Aorta (tissue), 5 donors: ENCODE results near the gene ADH1C. TPM values are rescaled to one million over a fixed set of nuclear protein-coding genes. Genes with fewer than 3 reads are reported as not detected.

Experiments
- ATAC-seq: fragments of 200-7000 bp; cut with Tn5 transposase; one replicate; pipeline ENCODE4 v1.9.1; 2022; ENCODE audit warnings: moderate library complexity; ENCODE audit not compliant: low FRiP score
- DNase-seq, 2 donors: peaks; one replicate each; pipeline ENCODE4 v3.0.0-alpha.2; 2020
- H3K27ac ChIP-seq, 2 donors: one replicate each; pipeline ENCODE4 v1.5.1; 2013; ENCODE audit warnings: low read length in 2 of 2, mild to moderate bottlenecking in 2 of 2, moderate library complexity in 2 of 2, control low read depth in 1 of 2, inconsistent platforms in 1 of 2, low read depth in 1 of 2
- H3K27me3 ChIP-seq, 2 donors: one replicate each; pipeline ENCODE4 v1.6.1; 2013; ENCODE audit warnings: control low read depth in 1 of 2, low read length in 1 of 2, mild to moderate bottlenecking in 1 of 2, moderate library complexity in 1 of 2; ENCODE audit not compliant: insufficient read depth in 2 of 2, control insufficient read depth in 1 of 2
- H3K36me3 ChIP-seq, 2 donors: one replicate each; pipeline ENCODE4 v1.6.1; 2013; ENCODE audit warnings: control low read depth in 1 of 2, low read length in 1 of 2, mild to moderate bottlenecking in 1 of 2; ENCODE audit not compliant: insufficient read depth in 2 of 2, control insufficient read depth in 1 of 2
- H3K4me1 ChIP-seq, 2 donors: one replicate each; pipeline ENCODE4 v1.6.1; 2013; ENCODE audit warnings: low read length in 2 of 2, control low read depth in 1 of 2, mild to moderate bottlenecking in 1 of 2, moderate library complexity in 1 of 2; ENCODE audit not compliant: insufficient read depth in 2 of 2, control insufficient read depth in 1 of 2
- H3K4me3 ChIP-seq, 2 donors: one replicate each; pipeline ENCODE4 v1.5.1; 2013; ENCODE audit warnings: low read length in 2 of 2, control low read depth in 1 of 2, mild to moderate bottlenecking in 1 of 2
- H3K9me3 ChIP-seq: one replicate; pipeline ENCODE4 v1.6.1; 2013; ENCODE audit warnings: mild to moderate bottlenecking, low read length; ENCODE audit not compliant: control insufficient read depth
- WGBS, 2 donors: extraction: QIAGEN DNeasy Blood & Tissue Kit; methylation state at CpG; one replicate each; pipeline ENCODE4 v1.1.7; 2013; 5-methylcytosine and 5-hydroxymethylcytosine counted together
- intact Hi-C, 2 donors: fragments of 100-400 bp; cut with DNase I; formaldehyde crosslinking; loops; one replicate each; pipeline versions ENCODE4 v1.14.2 to v1.15.0; 2022
- polyA plus RNA-seq, 2 donors: library from polyadenylated mRNA; stranded (reverse); fragments of 200-250 nt; gene quantifications; one replicate each; pipeline ENCODE4 v1.2.3, GENCODE V29; 2013
- total RNA-seq, 2 donors: library from RNA; stranded (reverse); fragmentation: NEBNext Ultra II Directional; extraction: Animal tissue kit (Norgen Biotek cat#: 25700); gene quantifications; one replicate each; pipeline ENCODE4 v1.2.1, GENCODE V29; 2021
- donor health status: healthy with polysubstance abuse.
- donor health status: Bipolar disorder and iron deficiency.
- donor health status: DM: no; HTN: no; CAD: no.
- donor health status: DM: no; HTN: no; CAD: no.
- donor health status: DM: yes; HTN: yes; CAD: no.

Gene ADH1C
- total and polyA plus RNA-seq, 4 donors = 2.8 to 21.2 (median 7.6) TPM

- 42% methylated on average over 7 of the region's 7 CpGs for WGBS, 2 donors
- intact Hi-C loops = loop anchor here (2.0 to 5.0 kb wide), 3 partner anchors 93 to 101 kb away; no protein-coding TSS in a partner anchor
- H3K4me3 ChIP-seq = no peak overlapping the region
- H3K9me3 ChIP-seq = no peaks in the 10 kb centered on the region
- H3K4me1 ChIP-seq = peaks cover 1 to 4% of the 10 kb centered on the region in 2 donors
- no peaks in the 10 kb centered on the region for H3K27me3 ChIP-seq
- peak; percentile 8 for ATAC-seq
- H3K36me3 ChIP-seq = no peaks in the 10 kb centered on the region
- peak in 1 of 2 donors; percentile 72 for DNase-seq
- H3K27ac ChIP-seq = peak overlapping the region; percentile 63 to 93
Measured at GRCh38 chr4:99301376-99302164, 51.0 kb downstream of the ADH1C start.

DNA sequence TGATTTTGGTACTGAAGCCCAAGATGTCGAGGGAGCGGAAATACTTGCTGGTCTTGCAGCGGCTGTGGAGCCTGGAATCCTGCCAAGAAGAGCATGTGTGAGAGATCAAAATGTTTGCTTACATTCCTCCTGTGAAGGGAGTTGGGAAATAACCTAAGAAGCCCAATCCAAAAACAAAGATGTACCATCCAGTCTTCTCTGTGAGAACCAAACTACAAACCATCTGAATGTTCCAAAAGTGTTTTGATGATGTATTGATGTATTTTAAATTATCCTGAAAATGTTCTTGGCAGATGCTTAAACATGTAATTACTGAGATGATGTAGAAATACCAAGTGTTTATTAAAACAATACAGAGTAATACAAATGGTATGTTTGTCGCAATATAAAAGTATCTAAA lies 51.6 kb downstream of the ADH1C start:
- Histone ChIP-seq H3K4me1 (peaks cover 1 to 4% of the 10 kb centered on the region in 2 donors), H3K36me3 (no peaks in the 10 kb centered on the region), H3K27me3 (no peaks in the 10 kb centered on the region), H3K27ac (peak overlapping the region in 1 of 2 donors; percentile 57), H3K9me3 (no peaks in the 10 kb centered on the region), H3K4me3 (no peak overlapping the region)
- ATAC-seq (peak; percentile 86), DNase-seq (peak; percentile 86 to 91)
- intact Hi-C loops = loop anchor here (2.0 to 5.0 kb wide), 3 partner anchors 94 to 101 kb away; no protein-coding TSS in a partner anchor
- 3 to 6% methylated on average over 4 of the region's 4 CpGs for WGBS, 2 donors

- H3K36me3 ChIP-seq = peaks cover 0 to 2% of the 10 kb centered on the region in 2 donors
- H3K27me3 ChIP-seq = no peaks in the 10 kb centered on the region
- no peaks in the 10 kb centered on the region for H3K9me3 ChIP-seq
- DNase-seq (no peak), ATAC-seq (no peak)
- H3K27ac ChIP-seq = no peak overlapping the region
- 88 to 90% methylated on average over 5 of the region's 5 CpGs for whole genome bisulfite sequencing, 2 donors
- no peak overlapping the region for H3K4me3 ChIP-seq
- intact Hi-C loops = no loop called here
- H3K4me1 ChIP-seq = no peaks in the 10 kb centered on the region
Measured at GRCh38 chr4:99293357-99293756, 59.2 kb downstream of the ADH1C start.

DNA sequence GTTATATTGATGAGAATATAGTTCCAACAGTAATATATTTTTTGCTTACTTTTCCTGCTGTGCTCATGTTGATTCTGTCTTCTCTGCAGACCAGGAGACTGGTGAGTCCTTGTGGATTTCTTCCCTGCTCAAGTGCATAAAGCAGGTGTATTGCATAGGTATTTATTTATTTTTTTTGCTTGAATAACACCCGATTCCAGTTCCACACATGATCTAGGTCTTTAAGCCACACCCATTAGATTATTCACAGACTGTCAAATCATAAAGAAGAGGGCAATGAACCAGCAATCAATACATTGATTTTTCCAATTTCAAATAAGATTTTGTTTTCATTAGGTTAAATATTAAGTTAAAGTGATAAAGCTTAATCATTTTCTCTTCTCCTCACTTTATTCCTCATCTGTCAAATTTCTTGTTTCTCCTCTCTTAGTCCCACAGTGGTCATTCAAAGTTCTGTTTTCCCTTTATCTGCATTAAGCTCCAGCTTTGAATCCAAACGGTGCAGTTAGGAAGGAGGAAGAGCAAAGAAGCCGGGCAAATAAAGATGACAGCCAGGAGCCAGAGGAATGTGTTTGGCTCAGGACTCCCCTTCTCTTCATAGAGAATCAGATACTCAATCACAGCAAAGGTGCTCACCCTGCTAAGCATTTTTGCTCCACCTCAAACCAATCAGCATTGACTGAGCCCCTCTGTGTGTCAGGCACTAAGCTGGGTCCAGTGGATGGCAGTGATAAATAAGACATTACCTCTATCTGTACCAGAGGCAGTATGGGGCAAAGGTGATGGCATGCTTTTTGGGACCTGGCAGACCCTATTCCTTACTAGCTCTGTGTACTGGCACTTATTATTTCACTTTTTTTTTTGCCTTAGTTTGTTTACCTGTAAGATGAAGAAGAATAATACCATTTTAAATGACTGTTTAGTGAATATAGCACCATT lies 61.4 kb downstream of the ADH1C start, which contains the start of gene ADH1A:
ADH1A (minus strand) TSS at position 138 of the 939 bp plus-strand sequence; CDS start at position 67, 71 bp downstream.
- ATAC-seq = no peak
- H3K27ac ChIP-seq = no peak within 1 kb of the TSS
- no peak within 1 kb of the TSS for H3K4me3 ChIP-seq
- peaks cover 1% of the 10 kb centered on the region for H3K9me3 ChIP-seq
- 74 to 79% methylated on average over 3 of the region's 3 CpGs for WGBS, 2 donors
- H3K4me1 ChIP-seq = no peaks in the 10 kb centered on the region
- peaks cover 0 to 5% of the 10 kb centered on the region in 2 donors for H3K36me3 ChIP-seq
- H3K27me3 ChIP-seq = no peaks in the 10 kb centered on the region
- no peak for DNase-seq
- intact Hi-C loops = no loop called here

Other genes with a start within 250 kb of the ADH1C start
- gene ADH4, start 208.4 kb downstream of the ADH1C start, total RNA-seq = 1 to 10 TPM in 1 of 2 donors, not detected in 1; 3.3 TPM
- gene ADH4, start 208.4 kb downstream of the ADH1C start, polyA plus RNA-seq = 10 to 100 TPM in 1 of 2 donors, 1 to 10 TPM in 1; 1.1 to 15.2 TPM
- under 1 TPM; 0.26 to 0.84 TPM for gene ADH6, start 133.5 kb downstream of the ADH1C start, total RNA-seq
- 1 to 10 TPM in 1 of 2 donors, under 1 TPM in 1; 0.36 to 6.3 TPM for gene ADH6, start 133.5 kb downstream of the ADH1C start, polyA plus RNA-seq
- 1 to 10 TPM; 2.7 to 3.5 TPM for gene ADH1A, start 61.8 kb downstream of the ADH1C start, total RNA-seq
- 1 to 10 TPM in 1 of 2 donors, under 1 TPM in 1; 0.67 to 1.6 TPM for gene ADH1A, start 61.8 kb downstream of the ADH1C start, polyA plus RNA-seq
- 100 to 1,000 TPM; 502 to 753 TPM for gene ADH1B, start 31.3 kb downstream of the ADH1C start, total RNA-seq
- gene ADH1B, start 31.3 kb downstream of the ADH1C start, polyA plus RNA-seq = 1,000 to 10,000 TPM in 1 of 2 donors, 100 to 1,000 TPM in 1; 517 to 4,880 TPM
- not detected for gene ADH7, start 82.6 kb upstream of the ADH1C start, total RNA-seq
- gene ADH7, start 82.6 kb upstream of the ADH1C start, polyA plus RNA-seq = under 1 TPM; 0.10 to 0.13 TPM
- gene C4orf17, start 158.3 kb upstream of the ADH1C start, total RNA-seq = not detected
- gene C4orf17, start 158.3 kb upstream of the ADH1C start, polyA plus RNA-seq = not detected
- gene TRMT10A, start 211.3 kb upstream of the ADH1C start, total RNA-seq = 1 to 10 TPM; 3.3 to 3.7 TPM
- gene TRMT10A, start 211.3 kb upstream of the ADH1C start, polyA plus RNA-seq = 1 to 10 TPM; 1.1 to 4.6 TPM
- under 1 TPM; 0.48 to 0.65 TPM for gene MTTP, start 222.1 kb upstream of the ADH1C start, total RNA-seq
- gene MTTP, start 222.1 kb upstream of the ADH1C start, polyA plus RNA-seq = 10 to 100 TPM in 1 of 2 donors, not detected in 1; 13.6 TPM